ENCODE results near the gene LRFN4. TPM values are rescaled to one million over a fixed set of nuclear protein-coding genes. Genes with fewer than 3 reads are reported as not detected.

LRFN4 gene
- total RNA-seq, 3 donors from 2014 or later (not counting 1 experiment from before 2014, with no cell fraction given) = 1.2 to 3.4 (median 2.0) TPM

GRCh38 chr11:66850588-66851238 lies 6.2 kb upstream of the LRFN4 start:
- intact Hi-C loops (cut with micrococcal nuclease) = no loop called here
- H3K4me1 ChIP-seq (ENCODE audit: control insufficient read depth, insufficient read depth, low read length) = peaks cover 5% of the 10 kb centered on the region
- Mint-ChIP-seq H3K4me3 (no peak overlapping the region), H3K27me3 (ENCODE audit: low read depth in 2 of 2) (no peaks in the 10 kb centered on the region), H3K36me3 (no peaks in the 10 kb centered on the region), H3K9me3 (no peaks in the 10 kb centered on the region), H3K27ac (no peak overlapping the region), H3K4me1 (peaks cover 0 to 8% of the 10 kb centered on the region in 2 donors)
- H3K9me3 ChIP-seq (ENCODE audit: control insufficient read depth, insufficient read depth, low read length) = no peaks in the 10 kb centered on the region
- peaks cover 9% of the 10 kb centered on the region for H3K36me3 ChIP-seq (ENCODE audit: control insufficient read depth, insufficient read depth, low read length)
- H3K27me3 ChIP-seq (ENCODE audit: control insufficient read depth, insufficient read depth, low read length) = no peaks in the 10 kb centered on the region
- no peak for TF ChIP-seq CTCF (IDR thresholded peaks at IDR 0.05)
- DNase-seq (no peak), ATAC-seq (no peak)
- 82% methylated on average over 23 of the region's 23 CpGs for WGBS (ENCODE audit: insufficient coverage)
- H3K4me3 ChIP-seq (ENCODE audit: low read length) = no peak overlapping the region
- no peak overlapping the region for H3K27ac ChIP-seq (ENCODE audit: low read length)

GRCh38 chr11:66851239-66851596 lies 5.6 kb upstream of the LRFN4 start:
- no peaks in the 10 kb centered on the region for H3K36me3 Mint-ChIP-seq
- TF ChIP-seq CTCF (IDR thresholded peaks at IDR 0.05) = no peak
- Histone ChIP-seq H3K27me3 (ENCODE audit: control insufficient read depth, insufficient read depth, low read length) (no peaks in the 10 kb centered on the region), H3K36me3 (ENCODE audit: control insufficient read depth, insufficient read depth, low read length) (peaks cover 4% of the 10 kb centered on the region), H3K27ac (ENCODE audit: low read length) (no peak overlapping the region), H3K4me3 (ENCODE audit: low read length) (no peak overlapping the region), H3K4me1 (ENCODE audit: control insufficient read depth, insufficient read depth, low read length) (peaks cover 8% of the 10 kb centered on the region), H3K9me3 (ENCODE audit: control insufficient read depth, insufficient read depth, low read length) (no peaks in the 10 kb centered on the region)
- ATAC-seq (no peak), DNase-seq (no peak)
- no peak overlapping the region for H3K4me3 Mint-ChIP-seq
- intact Hi-C loops (cut with micrococcal nuclease) = no loop called here
- no peaks in the 10 kb centered on the region for H3K27me3 Mint-ChIP-seq (ENCODE audit: low read depth in 2 of 2)
- H3K9me3 Mint-ChIP-seq = no peaks in the 10 kb centered on the region
- H3K4me1 Mint-ChIP-seq = peaks cover 0 to 10% of the 10 kb centered on the region in 2 donors
- WGBS (ENCODE audit: insufficient coverage) = 94% methylated on average over 4 of the region's 4 CpGs
- no peak overlapping the region for H3K27ac Mint-ChIP-seq

GRCh38 chr11:66851698-66852465 lies 5.0 kb upstream of the LRFN4 start:
- TF ChIP-seq CTCF (IDR thresholded peaks at IDR 0.05) = no peak
- H3K27ac ChIP-seq (ENCODE audit: low read length) = no peak overlapping the region
- intact Hi-C loops (cut with micrococcal nuclease) = no loop called here
- no peaks in the 10 kb centered on the region for H3K27me3 Mint-ChIP-seq (ENCODE audit: low read depth in 2 of 2)
- no peaks in the 10 kb centered on the region for H3K9me3 Mint-ChIP-seq
- DNase-seq = peak in 1 of 2 donors; percentile 53
- H3K27me3 ChIP-seq (ENCODE audit: control insufficient read depth, insufficient read depth, low read length) = no peaks in the 10 kb centered on the region
- 70% methylated on average over 26 of the region's 26 CpGs for WGBS (ENCODE audit: insufficient coverage)
- H3K4me3 ChIP-seq (ENCODE audit: low read length) = no peak overlapping the region
- no peaks in the 10 kb centered on the region for H3K9me3 ChIP-seq (ENCODE audit: control insufficient read depth, insufficient read depth, low read length)
- no peak overlapping the region for H3K27ac Mint-ChIP-seq
- H3K36me3 Mint-ChIP-seq = no peaks in the 10 kb centered on the region
- no peaks in the 10 kb centered on the region for H3K36me3 ChIP-seq (ENCODE audit: control insufficient read depth, insufficient read depth, low read length)
- H3K4me1 ChIP-seq (ENCODE audit: control insufficient read depth, insufficient read depth, low read length) = peaks cover 8% of the 10 kb centered on the region
- no peak overlapping the region for H3K4me3 Mint-ChIP-seq
- H3K4me1 Mint-ChIP-seq = peaks cover 0 to 10% of the 10 kb centered on the region in 2 donors
- no peak for ATAC-seq

Data from natural killer cell (primary cell).